Measurements from ENCODE around the gene AMDHD2.
"Not testable (repeated sequence)": the region's sequence is repeated elsewhere in the genome, so short reads cannot be mapped to it uniquely, and the experiment has no call there.

Gene AMDHD2

GRCh38 chr16:2520097-2520783 is at the start of gene AMDHD2:
Gene AMDHD2 (plus strand): TSS chr16:2520371. CDS start chr16:2520459, 88 bp downstream.
- no peak for DNase-seq (ENCODE audit: low read depth)

GRCh38 chr16:2470603-2471015 is 49.6 kb upstream of the AMDHD2 start:
- no peak for DNase-seq (ENCODE audit: low read depth)

GRCh38 chr16:2471016-2471652 is 49.0 kb upstream of the AMDHD2 start, which contains the start of gene NTN3:
Gene NTN3 (plus strand): TSS chr16:2471297. CDS start chr16:2471702, 405 bp downstream.
- no peak for DNase-seq (ENCODE audit: low read depth)

GRCh38 chr16:2471653-2472487 is 48.3 kb upstream of the AMDHD2 start:
- no peak for DNase-seq (ENCODE audit: low read depth)

GRCh38 chr16:2472488-2472864 is 47.7 kb upstream of the AMDHD2 start:
- DNase-seq (ENCODE audit: low read depth), result no peak

- DNase-seq (ENCODE audit: low read depth), result no peak
These were observed 47.2 kb upstream of the AMDHD2 start for GRCh38 chr16:2472885-2473445.

- DNase-seq (ENCODE audit: low read depth), result no peak
These were observed 46.7 kb upstream of the AMDHD2 start for GRCh38 chr16:2473446-2473926.

GRCh38 chr16:2473999-2474876 is 45.9 kb upstream of the AMDHD2 start:
- no peak for DNase-seq (ENCODE audit: low read depth)

- DNase-seq (ENCODE audit: low read depth), result no peak
These were observed 45.2 kb upstream of the AMDHD2 start, which contains the start of gene TBC1D24 for GRCh38 chr16:2474877-2475412. Gene TBC1D24 (plus strand): TSS chr16:2475127. CDS start chr16:2496149, 21,022 bp downstream.

GRCh38 chr16:2475413-2476344 is 44.5 kb upstream of the AMDHD2 start:
- DNase-seq (ENCODE audit: low read depth), result no peak

GRCh38 chr16:2476345-2476720 is 43.8 kb upstream of the AMDHD2 start:
- DNase-seq (ENCODE audit: low read depth), result no peak

- no peak for DNase-seq (ENCODE audit: low read depth)
These were observed 43.4 kb upstream of the AMDHD2 start for GRCh38 chr16:2476741-2477140.

- DNase-seq (ENCODE audit: low read depth), result no peak
These were observed 42.8 kb upstream of the AMDHD2 start for GRCh38 chr16:2477327-2477726.

- DNase-seq (ENCODE audit: low read depth), result no peak
These were observed 41.9 kb upstream of the AMDHD2 start for GRCh38 chr16:2478279-2478678.

GRCh38 chr16:2479996-2480395 is 40.2 kb upstream of the AMDHD2 start:
- DNase-seq (ENCODE audit: low read depth), result not testable (repeated sequence)

GRCh38 chr16:2480948-2481347 is 39.2 kb upstream of the AMDHD2 start:
- no peak for DNase-seq (ENCODE audit: low read depth)

GRCh38 chr16:2481676-2482075 is 38.5 kb upstream of the AMDHD2 start:
- no peak for DNase-seq (ENCODE audit: low read depth)

- no peak for DNase-seq (ENCODE audit: low read depth)
These were observed 37.9 kb upstream of the AMDHD2 start for GRCh38 chr16:2482249-2482648.

GRCh38 chr16:2482708-2483534 is 37.2 kb upstream of the AMDHD2 start:
- DNase-seq (ENCODE audit: low read depth), result no peak

All from GM04503 (cell line).